SK-N-MC (cell line): ENCODE results near the gene BRIP1.

ENCODE experiments used
- DNase-seq: peaks from one replicate; pipeline ENCODE4 v3.0.0-alpha.2; 2011; ENCODE audit warnings: low read depth, low spot score
- H3K27ac ChIP-seq: fragments of 200-600 bp; sonication (generic); 2 replicates; pipeline ENCODE4 v1.5.1; 2016; ENCODE audit warnings: mixed run types
- H3K36me3 ChIP-seq: fragments of 200-600 bp; sonication (generic); 2 replicates; pipeline ENCODE4 v1.6.1; 2017; ENCODE audit warnings: antibody characterized with exemption, low read length, mixed read lengths; ENCODE audit not compliant: insufficient read depth
- H3K4me3 ChIP-seq: fragments of 200-600 bp; sonication (generic); 2 replicates; pipeline ENCODE4 v1.5.1; 2016
- H3K9ac ChIP-seq: fragments of 200-600 bp; sonication (generic); 2 replicates; pipeline ENCODE4 v1.8.0; 2017; ENCODE audit warnings: mixed run types, mixed read lengths; ENCODE audit not compliant: insufficient read length
- H3K9me3 ChIP-seq: fragments of 200-600 bp; sonication (generic); 2 replicates; pipeline ENCODE4 v1.6.1; 2017; ENCODE audit warnings: low read depth, mild to moderate bottlenecking, antibody characterized with exemption, low read length, moderate library complexity, mixed read lengths
- EZH2 ChIP-seq: fragments of 200-600 bp; sonication (generic); IDR thresholded peaks from one replicate; pipeline ENCODE4 v1.6.1; 2017; ENCODE audit warnings: antibody characterized with exemption
- FOXP2 ChIP-seq: optimal IDR thresholded peaks from 2 replicates; pipeline ENCODE3; 2011; ENCODE audit warnings: mild to moderate bottlenecking, moderate library complexity; ENCODE audit not compliant: insufficient read depth; ENCODE audit errors: extremely low read length, control extremely low read depth
- POLR2AphosphoS5 ChIP-seq: IDR thresholded peaks from 2 replicates; pipeline ENCODE4 v1.6.1; 2012; ENCODE audit warnings: mild to moderate bottlenecking, low read depth, low read length, borderline replicate concordance

Gene BRIP1

GRCh38 chr17:61698244-61698643 lies 165.1 kb downstream of the BRIP1 start:
- no peak for DNase-seq
- Histone ChIP-seq H3K36me3 (0 out of 2 replicates have a peak, but pooled peaks cover 7% of the 10 kb centered on the region), H3K9ac (no peak overlapping the region), H3K9me3 (peaks cover 11% of the 10 kb centered on the region; the same call in 1 of the 2 replicates), H3K4me3 (no peak overlapping the region), H3K27ac (no peak overlapping the region)
- TF ChIP-seq FOXP2 = no peak

- DNase-seq = no peak
- TF ChIP-seq EZH2 (no peak), FOXP2 (no peak), POLR2AphosphoS5 (no peak)
- H3K27ac ChIP-seq = no peak overlapping the region
- H3K9ac ChIP-seq = no peak overlapping the region
- H3K9me3 ChIP-seq = peaks cover 11% of the 10 kb centered on the region; the same call in 1 of the 2 replicates
- H3K4me3 ChIP-seq = no peak overlapping the region
- H3K36me3 ChIP-seq = peaks cover 10% of the 10 kb centered on the region; the same call in 1 of the 2 replicates
Measured at GRCh38 chr17:61695779-61696337, 167.5 kb downstream of the BRIP1 start.

GRCh38 chr17:61694095-61694494 lies 169.2 kb downstream of the BRIP1 start:
- Histone ChIP-seq H3K9ac (no peak overlapping the region), H3K9me3 (0 out of 2 replicates have a peak, but pooled peaks cover 3% of the 10 kb centered on the region), H3K4me3 (no peak overlapping the region), H3K36me3 (peaks cover 9% of the 10 kb centered on the region; the same call in 1 of the 2 replicates), H3K27ac (no peak overlapping the region)
- TF ChIP-seq FOXP2 (no peak), POLR2AphosphoS5 (no peak), EZH2 (no peak)
- DNase-seq = no peak

GRCh38 chr17:61689610-61690180 lies 173.6 kb downstream of the BRIP1 start:
- TF ChIP-seq EZH2 = no peak
- TF ChIP-seq POLR2AphosphoS5 = no peak
- TF ChIP-seq FOXP2 = no peak
- peaks cover 20% of the 10 kb centered on the region; the same call in 1 of the 2 replicates for H3K36me3 ChIP-seq

GRCh38 chr17:61687769-61688168 lies 175.6 kb downstream of the BRIP1 start:
- Histone ChIP-seq H3K9me3 (no peaks in the 10 kb centered on the region), H3K4me3 (no peak overlapping the region), H3K27ac (no peak overlapping the region), H3K36me3 (peaks cover 20% of the 10 kb centered on the region; the same call in 1 of the 2 replicates), H3K9ac (no peak overlapping the region)
- TF ChIP-seq EZH2 = no peak
- no peak for TF ChIP-seq FOXP2
- no peak for TF ChIP-seq POLR2AphosphoS5
- no peak for DNase-seq

More at GRCh38 chr17:61689610-61690180, 173.6 kb downstream of the BRIP1 start:
- no peak for DNase-seq
- Histone ChIP-seq H3K4me3 (no peak overlapping the region), H3K9me3 (no peaks in the 10 kb centered on the region), H3K9ac (no peak overlapping the region), H3K27ac (no peak overlapping the region)

- Histone ChIP-seq H3K9me3 (no peaks in the 10 kb centered on the region), H3K27ac (no peak overlapping the region), H3K9ac (no peak overlapping the region), H3K36me3 (0 out of 2 replicates have a peak, but pooled peaks cover 16% of the 10 kb centered on the region), H3K4me3 (no peak overlapping the region)
- TF ChIP-seq FOXP2 (no peak), EZH2 (no peak), POLR2AphosphoS5 (no peak)
- no peak for DNase-seq
Measured at GRCh38 chr17:61686113-61686512, 177.2 kb downstream of the BRIP1 start.

GRCh38 chr17:61684818-61685217 lies 178.5 kb downstream of the BRIP1 start:
- TF ChIP-seq POLR2AphosphoS5 = no peak
- TF ChIP-seq FOXP2 = no peak
- no peak for TF ChIP-seq EZH2
- Histone ChIP-seq H3K36me3 (0 out of 2 replicates have a peak, but pooled peaks cover 16% of the 10 kb centered on the region), H3K9ac (no peak overlapping the region), H3K27ac (no peak overlapping the region), H3K9me3 (no peaks in the 10 kb centered on the region), H3K4me3 (no peak overlapping the region)
- DNase-seq = no peak

GRCh38 chr17:61684172-61684571 lies 179.2 kb downstream of the BRIP1 start:
- Histone ChIP-seq H3K9ac (no peak overlapping the region), H3K27ac (no peak overlapping the region), H3K36me3 (0 out of 2 replicates have a peak, but pooled peaks cover 11% of the 10 kb centered on the region), H3K9me3 (no peaks in the 10 kb centered on the region), H3K4me3 (no peak overlapping the region)
- no peak for DNase-seq
- TF ChIP-seq EZH2 (no peak), FOXP2 (no peak), POLR2AphosphoS5 (no peak)
